ENCODE results near the gene LRP6. TPM values are rescaled to one million over a fixed set of nuclear protein-coding genes. Genes with fewer than 3 reads are reported as not detected.

Gene LRP6
- total and polyA plus RNA-seq, 10 of the 15 experiments (the other 5 are each of a cell fraction or from before 2014, with no cell fraction given), result 1.5 to 14.9 (median 6.1) TPM

DNA sequence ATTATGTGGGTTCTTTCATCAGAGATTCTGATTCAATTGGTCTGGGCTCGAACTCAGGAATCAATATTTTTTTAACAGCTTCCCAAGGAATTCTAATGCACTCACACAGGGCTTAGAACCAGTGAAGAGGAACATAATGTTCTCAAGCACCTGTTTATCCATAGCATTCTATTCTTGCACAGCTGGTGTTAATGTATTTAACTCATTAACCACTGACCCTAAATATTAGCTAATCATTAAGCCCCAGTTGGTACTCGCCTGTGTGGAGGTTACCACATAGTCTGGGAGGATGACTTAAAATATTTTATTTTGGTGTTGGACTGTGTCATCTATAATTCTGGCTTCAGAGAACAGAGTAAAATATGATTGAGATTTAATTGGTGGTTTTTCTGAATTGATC is 45.3 kb downstream of the LRP6 start:
- in situ Hi-C loops (cut with MboI), result no loop called here
- ChIA-PET CTCF (interaction anchor here (1.0 kb wide), 1 partner anchor 20 kb away, joined by 3 read pairs; no protein-coding TSS in a partner anchor), POLR2A (no interaction called here), RAD21 (ENCODE audit: unreplicated experiment) (no interaction called here), SMC1A (ENCODE audit: uncharacterized antibody, unreplicated experiment) (interaction anchor here (1.4 kb wide), 1 partner anchor 45 kb away, joined by 3 read pairs; no protein-coding TSS in a partner anchor)
- no peaks in the 10 kb centered on the region for H4K20me1 ChIP-seq (ENCODE audit: control insufficient read depth, insufficient read depth)
- peaks cover 3% of the 10 kb centered on the region for H3K79me2 ChIP-seq (ENCODE audit: control insufficient read depth, insufficient read depth, low read length)
- peaks cover 11% of the 10 kb centered on the region for H3K4me1 ChIP-seq (ENCODE audit: control insufficient read depth, insufficient read depth, low read length)
- no peak overlapping the region for H3K9ac ChIP-seq (ENCODE audit: control insufficient read depth, insufficient read depth, low read length)
- DNase-seq (ENCODE audit: low read depth, low spot score), result peak; percentile 19
- peak; percentile 67 for ATAC-seq
- no peak for FAIRE-seq
- intact Hi-C loops (cut with micrococcal nuclease; ENCODE audit: unreplicated experiment), result loop anchor here (5.0 kb wide), 1 partner anchor 106 kb away; no protein-coding TSS in a partner anchor
- 2% methylated on average over 2 of the region's 2 CpGs for WGBS (ENCODE audit: insufficient coverage, insufficient replicate concordance, low lambda C conversion rate, missing lambda C conversion rate)
- no peaks in the 10 kb centered on the region for H3K27me3 ChIP-seq (replicated peaks in 1 of 2; ENCODE audit: control insufficient read depth in 2 of 2, insufficient read depth in 2 of 2, low read length in 1 of 2)
- peaks cover 3% of the 10 kb centered on the region; the same call in 2 of the 3 replicates for H3K9me3 ChIP-seq (replicated peaks; ENCODE audit: control insufficient read depth, insufficient read depth, low read length)
- no peaks in the 10 kb centered on the region for H3K36me3 ChIP-seq (ENCODE audit: control insufficient read depth in 2 of 2, insufficient read depth in 2 of 2, low read length in 1 of 2)
- no peak overlapping the region for H2AFZ ChIP-seq (ENCODE audit: control insufficient read depth, low read depth, low read length)
- H3K4me3 ChIP-seq, result no peak overlapping the region
- no peak overlapping the region for H3K4me2 ChIP-seq (ENCODE audit: control insufficient read depth, insufficient read depth)
- TF ChIP-seq SUZ12 (IDR thresholded peaks at IDR 0.05; ENCODE audit: unreplicated experiment), result no peak
- 0 out of 2 replicates have a peak, but pooled peaks have one; percentile 15 for TF ChIP-seq IKZF1 (conservative IDR thresholded peaks at IDR 0.05)
- 0 out of 2 replicates have a peak, but pooled peaks have one; percentile 19 for TF ChIP-seq DPF2 (IDR thresholded peaks at IDR 0.05)
- BruUV-seq (replicated peaks), result no TSS peak
- H3K27ac ChIP-seq (ENCODE audit: control insufficient read depth, insufficient read depth), result no peak overlapping the region

DNA sequence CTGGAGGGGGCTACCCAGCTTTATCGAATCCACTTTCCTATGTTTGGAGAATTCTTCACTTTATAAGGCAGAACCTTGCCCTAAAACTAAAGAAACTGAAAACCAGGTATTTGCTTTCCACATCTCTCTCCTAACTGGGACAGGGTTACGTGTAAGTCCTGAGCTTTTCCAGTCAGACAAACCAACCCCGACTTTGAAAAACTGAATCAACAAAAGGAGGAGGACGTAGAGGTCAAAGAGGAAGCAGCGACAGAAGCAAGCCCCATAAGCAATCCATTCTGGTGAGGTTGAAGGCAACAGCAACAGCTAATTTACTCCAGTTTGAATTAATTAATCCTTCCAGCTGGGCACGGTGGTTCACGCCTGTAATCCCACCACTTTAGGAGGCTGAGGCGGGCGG is 47.2 kb downstream of the LRP6 start:
- WGBS (ENCODE audit: insufficient coverage, insufficient replicate concordance, low lambda C conversion rate, missing lambda C conversion rate), result 85% methylated on average over 9 of the region's 9 CpGs
- Histone ChIP-seq H2AFZ (ENCODE audit: control insufficient read depth, low read depth, low read length) (no peak overlapping the region), H3K9me3 (replicated peaks; ENCODE audit: control insufficient read depth, insufficient read depth, low read length) (no peaks in the 10 kb centered on the region; the same call in 2 of the 3 replicates), H3K36me3 (ENCODE audit: control insufficient read depth in 2 of 2, insufficient read depth in 2 of 2, low read length in 1 of 2) (no peaks in the 10 kb centered on the region), H3K27ac (ENCODE audit: control insufficient read depth, insufficient read depth) (no peak overlapping the region), H3K27me3 (replicated peaks in 1 of 2; ENCODE audit: control insufficient read depth in 2 of 2, insufficient read depth in 2 of 2, low read length in 1 of 2) (no peaks in the 10 kb centered on the region), H3K4me1 (ENCODE audit: control insufficient read depth, insufficient read depth, low read length) (peaks cover 9% of the 10 kb centered on the region), H3K79me2 (ENCODE audit: control insufficient read depth, insufficient read depth, low read length) (peaks cover 3% of the 10 kb centered on the region), H3K4me3 (no peak overlapping the region), H3K9ac (ENCODE audit: control insufficient read depth, insufficient read depth, low read length) (no peak overlapping the region), H3K4me2 (ENCODE audit: control insufficient read depth, insufficient read depth) (no peak overlapping the region), H4K20me1 (ENCODE audit: control insufficient read depth, insufficient read depth) (no peaks in the 10 kb centered on the region)
- POLR2A ChIA-PET, result interaction anchor here (0.5 kb wide), 1 partner anchor 143 kb away, joined by 3 read pairs; no protein-coding TSS in a partner anchor
- FAIRE-seq (no peak), DNase-seq (ENCODE audit: low read depth, low spot score) (no peak), ATAC-seq (no peak)
- in situ Hi-C loops (cut with MboI) (no loop called here), intact Hi-C loops (cut with micrococcal nuclease; ENCODE audit: unreplicated experiment) (loop anchor here (5.0 kb wide), 2 partner anchors 47 to 108 kb away; no protein-coding TSS in a partner anchor)
- RAD21 ChIA-PET (ENCODE audit: unreplicated experiment), result no interaction called here
- SMC1A ChIA-PET (ENCODE audit: uncharacterized antibody, unreplicated experiment), result no interaction called here
- CTCF ChIA-PET, result no interaction called here
- no TSS peak for BruUV-seq (replicated peaks)
- TF ChIP-seq NFXL1 (IDR thresholded peaks at IDR 0.05; ENCODE audit: borderline replicate concordance) (no peak), MEF2B (IDR thresholded peaks at IDR 0.05; ENCODE audit: partially characterized antibody, poor library complexity, severe bottlenecking) (no peak), PML (IDR thresholded peaks at IDR 0.05; ENCODE audit: low read length) (no peak), SP1 (IDR thresholded peaks at IDR 0.05; ENCODE audit: low read depth, low read length) (no peak), NR2F1 (conservative IDR thresholded peaks at IDR 0.05) (no peak), SMARCA5 (IDR thresholded peaks at IDR 0.05) (no peak), YY1 (IDR thresholded peaks at IDR 0.05; ENCODE audit: low read depth, low read length) (no peak), TCF3 (IDR thresholded peaks at IDR 0.05; ENCODE audit: borderline replicate concordance, insufficient read depth, low read depth, low read length) (no peak), HDAC2 (IDR thresholded peaks at IDR 0.05) (no peak), NFYB (IDR thresholded peaks at IDR 0.05; ENCODE audit: insufficient read depth, low read depth, low read length) (no peak), POLR2A (IDR thresholded peaks at IDR 0.05; ENCODE audit: low read depth, low read length) (no peak), NFIC (IDR thresholded peaks at IDR 0.05; ENCODE audit: low read depth, low read length) (no peak)
- TF ChIP-seq, protein P1, sequence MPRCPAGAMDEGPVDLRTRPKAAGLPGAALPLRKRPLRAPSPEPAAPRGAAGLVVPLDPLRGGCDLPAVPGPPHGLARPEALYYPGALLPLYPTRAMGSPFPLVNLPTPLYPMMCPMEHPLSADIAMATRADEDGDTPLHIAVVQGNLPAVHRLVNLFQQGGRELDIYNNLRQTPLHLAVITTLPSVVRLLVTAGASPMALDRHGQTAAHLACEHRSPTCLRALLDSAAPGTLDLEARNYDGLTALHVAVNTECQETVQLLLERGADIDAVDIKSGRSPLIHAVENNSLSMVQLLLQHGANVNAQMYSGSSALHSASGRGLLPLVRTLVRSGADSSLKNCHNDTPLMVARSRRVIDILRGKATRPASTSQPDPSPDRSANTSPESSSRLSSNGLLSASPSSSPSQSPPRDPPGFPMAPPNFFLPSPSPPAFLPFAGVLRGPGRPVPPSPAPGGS (IDR thresholded peaks at IDR 0.05; ENCODE audit: borderline replicate concordance, insufficient read depth, low read depth, low read length, poor library complexity, severe bottlenecking), result no peak

All from GM12878 (cell line).